Effector memory CD8-positive, alpha-beta T cell (primary cell): ENCODE measurements around the gene GTF3C1.
A peak's percentile ranks its signal among the peaks of the same experiment; 100 is the strongest.

ENCODE experiments used
- ATAC-seq: fragments of 150-1000 bp; cut with Tn5 transposase; replicated peaks from 2 replicates; pipeline ENCODE4 v1.10.0; 2021; ENCODE audit warnings: mild to moderate bottlenecking, moderate library complexity
- DNase-seq, 3 experiments: peaks; one replicate each; pipeline ENCODE4 v3.0.0; 2021
- H3K27ac Mint-ChIP-seq, 2 donors: one replicate each; pipeline ENCODE4 v1.8.0; 2022; ENCODE audit warnings: mild to moderate bottlenecking in 2 of 2, mixed read lengths in 2 of 2, moderate library complexity in 2 of 2
- H3K27me3 Mint-ChIP-seq, 2 donors: one replicate each; pipeline ENCODE4 v1.8.0; 2022; ENCODE audit warnings: mixed read lengths in 2 of 2
- H3K36me3 Mint-ChIP-seq: one replicate; pipeline ENCODE4 v1.8.0; 2022; ENCODE audit warnings: mild to moderate bottlenecking, moderate library complexity, mixed read lengths; ENCODE audit not compliant: insufficient read depth
- H3K4me1 Mint-ChIP-seq, 2 donors: one replicate each; pipeline ENCODE4 v1.8.0; 2022; ENCODE audit warnings: low read depth in 2 of 2, mixed read lengths in 2 of 2
- H3K4me3 Mint-ChIP-seq, 2 donors: one replicate each; pipeline ENCODE4 v1.8.0; 2022; ENCODE audit warnings: mild to moderate bottlenecking in 2 of 2, mixed read lengths in 2 of 2, moderate library complexity in 2 of 2
- H3K9me3 Mint-ChIP-seq, 2 donors: one replicate each; pipeline ENCODE4 v1.8.0; 2022; ENCODE audit warnings: mixed read lengths in 2 of 2

GTF3C1 gene

GRCh38 chr16:27483088-27483437 is 66.7 kb downstream of the GTF3C1 start:
- DNase-seq (no peak), ATAC-seq (no peak)
- H3K9me3 Mint-ChIP-seq, result no peaks in the 10 kb centered on the region
- no peaks in the 10 kb centered on the region for H3K27me3 Mint-ChIP-seq
- H3K4me3 Mint-ChIP-seq, result no peak overlapping the region
- peaks cover 60% of the 10 kb centered on the region for H3K36me3 Mint-ChIP-seq
- H3K27ac Mint-ChIP-seq, result no peak overlapping the region
- peaks cover 0 to 2% of the 10 kb centered on the region in 2 donors for H3K4me1 Mint-ChIP-seq

- no peaks in the 10 kb centered on the region for H3K27me3 Mint-ChIP-seq
- no peaks in the 10 kb centered on the region for H3K9me3 Mint-ChIP-seq
- peak overlapping the region in 1 of 2 donors; percentile 76 for H3K27ac Mint-ChIP-seq
- no peak for DNase-seq
- H3K36me3 Mint-ChIP-seq, result peaks cover 60% of the 10 kb centered on the region
- H3K4me3 Mint-ChIP-seq, result no peak overlapping the region
- H3K4me1 Mint-ChIP-seq, result peaks cover 0 to 2% of the 10 kb centered on the region in 2 donors
- no peak for ATAC-seq
Measured at GRCh38 chr16:27482397-27483087, 67.2 kb downstream of the GTF3C1 start.

- H3K9me3 Mint-ChIP-seq, result no peaks in the 10 kb centered on the region
- H3K4me1 Mint-ChIP-seq, result peaks cover 0 to 2% of the 10 kb centered on the region in 2 donors
- DNase-seq, result no peak
- no peaks in the 10 kb centered on the region for H3K27me3 Mint-ChIP-seq
- ATAC-seq, result no peak
- H3K27ac Mint-ChIP-seq, result peak overlapping the region; percentile 9 to 76
- no peak overlapping the region for H3K4me3 Mint-ChIP-seq
- H3K36me3 Mint-ChIP-seq, result peaks cover 63% of the 10 kb centered on the region
Measured at GRCh38 chr16:27481282-27481934, 68.3 kb downstream of the GTF3C1 start.

- H3K4me1 Mint-ChIP-seq, result no peaks in the 10 kb centered on the region
- no peak overlapping the region for H3K27ac Mint-ChIP-seq
- H3K9me3 Mint-ChIP-seq, result no peaks in the 10 kb centered on the region
- H3K4me3 Mint-ChIP-seq, result no peak overlapping the region
- DNase-seq, result no peak
- no peaks in the 10 kb centered on the region for H3K27me3 Mint-ChIP-seq
- peaks cover 65% of the 10 kb centered on the region for H3K36me3 Mint-ChIP-seq
- no peak for ATAC-seq
Measured at GRCh38 chr16:27480761-27481160, 69.0 kb downstream of the GTF3C1 start.

GRCh38 chr16:27476240-27476639 is 73.5 kb downstream of the GTF3C1 start:
- no peak for DNase-seq
- Mint-ChIP-seq H3K27me3 (no peaks in the 10 kb centered on the region), H3K4me3 (no peak overlapping the region), H3K36me3 (peaks cover 47% of the 10 kb centered on the region), H3K4me1 (no peaks in the 10 kb centered on the region), H3K9me3 (no peaks in the 10 kb centered on the region), H3K27ac (no peak overlapping the region)
- ATAC-seq, result no peak

- Mint-ChIP-seq H3K27me3 (no peaks in the 10 kb centered on the region), H3K9me3 (no peaks in the 10 kb centered on the region), H3K27ac (peak overlapping the region in 1 of 2 donors; percentile 23), H3K4me1 (no peaks in the 10 kb centered on the region), H3K36me3 (peaks cover 51% of the 10 kb centered on the region), H3K4me3 (no peak overlapping the region)
- DNase-seq, result no peak
- no peak for ATAC-seq
Measured at GRCh38 chr16:27475561-27475960, 74.2 kb downstream of the GTF3C1 start.

GRCh38 chr16:27474921-27475320 is 74.8 kb downstream of the GTF3C1 start:
- H3K27me3 Mint-ChIP-seq, result no peaks in the 10 kb centered on the region

GRCh38 chr16:27474041-27474440 is 75.7 kb downstream of the GTF3C1 start:
- ATAC-seq (no peak), DNase-seq (no peak)
- Mint-ChIP-seq H3K36me3 (peaks cover 53% of the 10 kb centered on the region), H3K27ac (no peak overlapping the region), H3K27me3 (no peaks in the 10 kb centered on the region), H3K4me1 (no peaks in the 10 kb centered on the region), H3K9me3 (no peaks in the 10 kb centered on the region), H3K4me3 (no peak overlapping the region)

More at GRCh38 chr16:27474921-27475320, 74.8 kb downstream of the GTF3C1 start:
- Mint-ChIP-seq H3K4me1 (no peaks in the 10 kb centered on the region), H3K27ac (peak overlapping the region in 1 of 2 donors; percentile 23), H3K9me3 (no peaks in the 10 kb centered on the region), H3K4me3 (no peak overlapping the region), H3K36me3 (peaks cover 51% of the 10 kb centered on the region)
- no peak for ATAC-seq
- DNase-seq, result no peak

GRCh38 chr16:27473101-27473900 is 76.4 kb downstream of the GTF3C1 start:
- no peaks in the 10 kb centered on the region for H3K9me3 Mint-ChIP-seq
- no peak for ATAC-seq

GRCh38 chr16:27472091-27473020 is 77.4 kb downstream of the GTF3C1 start:
- Mint-ChIP-seq H3K9me3 (no peaks in the 10 kb centered on the region), H3K27me3 (no peaks in the 10 kb centered on the region), H3K36me3 (peaks cover 55% of the 10 kb centered on the region), H3K27ac (peak overlapping the region in 1 of 2 donors; percentile 73), H3K4me1 (no peaks in the 10 kb centered on the region), H3K4me3 (no peak overlapping the region)
- DNase-seq, result no peak
- no peak for ATAC-seq

More at GRCh38 chr16:27473101-27473900, 76.4 kb downstream of the GTF3C1 start:
- Mint-ChIP-seq H3K4me3 (no peak overlapping the region), H3K27me3 (no peaks in the 10 kb centered on the region), H3K27ac (peak overlapping the region in 1 of 2 donors; percentile 73), H3K36me3 (peaks cover 55% of the 10 kb centered on the region), H3K4me1 (no peaks in the 10 kb centered on the region)
- DNase-seq, result no peak

GRCh38 chr16:27471661-27472060 is 78.1 kb downstream of the GTF3C1 start:
- Mint-ChIP-seq H3K4me1 (peaks cover 0 to 2% of the 10 kb centered on the region in 2 donors), H3K9me3 (no peaks in the 10 kb centered on the region), H3K27me3 (no peaks in the 10 kb centered on the region), H3K36me3 (peaks cover 48% of the 10 kb centered on the region), H3K4me3 (no peak overlapping the region), H3K27ac (no peak overlapping the region)
- ATAC-seq (no peak), DNase-seq (no peak)

- H3K27ac Mint-ChIP-seq, result no peak overlapping the region
- ATAC-seq, result no peak
- no peaks in the 10 kb centered on the region for H3K9me3 Mint-ChIP-seq
- H3K4me3 Mint-ChIP-seq, result no peak overlapping the region
- DNase-seq, result no peak
- no peaks in the 10 kb centered on the region for H3K27me3 Mint-ChIP-seq
- peaks cover 3 to 11% of the 10 kb centered on the region in 2 donors for H3K4me1 Mint-ChIP-seq
- H3K36me3 Mint-ChIP-seq, result peaks cover 45% of the 10 kb centered on the region
Measured at GRCh38 chr16:27470567-27471431, 78.9 kb downstream of the GTF3C1 start.
